Measurements from ENCODE around the gene PRPH2.

- TF ChIP-seq CTCF (IDR thresholded peaks at IDR 0.05) (no peak), POLR2A (IDR thresholded peaks at IDR 0.05) (no peak)
Observed at GRCh38 chr6:42761287-42762067, 39.1 kb upstream of the PRPH2 start.
